Upper lobe of left lung (tissue), 4 donors: ENCODE measurements around the gene CCDC148.

Source experiments
- CTCF ChIP-seq, 6 experiments: fragments of 450-650 bp in 4 of 6; fragments of 200-600 bp in 2 of 6; sonication (generic) in 2 of 6; IDR thresholded peaks; one replicate each; pipeline ENCODE4 v1.5.1; 2016 to 2019; ENCODE audit warnings: antibody characterized with exemption in 6 of 6
- EP300 ChIP-seq, 4 donors: sonication (generic); formaldehyde crosslinking; IDR thresholded peaks; one replicate each; pipeline ENCODE4 v1.5.1; 2017; ENCODE audit warnings: antibody characterized with exemption in 4 of 4, control low read depth in 2 of 4
- POLR2AphosphoS5 ChIP-seq, 2 donors: sonication (generic); formaldehyde crosslinking; IDR thresholded peaks; one replicate each; pipeline ENCODE4 v1.5.1; 2017; ENCODE audit warnings: antibody characterized with exemption in 2 of 2

- TF ChIP-seq EP300 (IDR thresholded peaks at IDR 0.05): no peak
- no peak for TF ChIP-seq POLR2AphosphoS5 (IDR thresholded peaks at IDR 0.05)
- TF ChIP-seq CTCF (IDR thresholded peaks at IDR 0.05): no peak
Observed at GRCh38 chr2:158402665-158403064, 53.9 kb downstream of the CCDC148 start.
